ENCODE data around the gene GRIK1.

Gene GRIK1

GRCh38 chr21:29827647-29828046 is 112.1 kb downstream of the GRIK1 start:
- DNase-seq (ENCODE audit: low read depth), result no peak

DNA sequence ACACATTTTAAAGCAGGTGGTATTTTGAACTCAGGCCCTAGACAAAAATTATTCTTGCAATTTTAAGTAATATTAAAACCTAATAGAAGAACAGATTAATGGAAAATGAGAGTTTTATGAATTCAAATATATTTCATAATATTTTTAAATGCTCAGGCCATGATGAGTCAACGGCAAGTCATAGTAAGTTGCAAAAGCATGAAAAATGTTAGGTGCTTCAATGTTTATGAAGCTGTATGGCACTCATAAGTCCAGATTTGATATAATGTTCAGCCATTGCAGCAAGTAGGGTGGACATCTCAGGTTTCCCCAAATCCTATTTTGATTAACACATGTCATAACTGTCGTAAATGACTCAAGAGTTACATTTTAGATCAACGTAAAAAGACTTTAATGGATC is 112.6 kb downstream of the GRIK1 start:
- no peak for DNase-seq (ENCODE audit: low read depth)

GRCh38 chr21:29826386-29826785 is 113.4 kb downstream of the GRIK1 start:
- no peak for DNase-seq (ENCODE audit: low read depth)

GRCh38 chr21:29825936-29826335 is 113.9 kb downstream of the GRIK1 start:
- no peak for DNase-seq (ENCODE audit: low read depth)

GRCh38 chr21:29825345-29825744 is 114.5 kb downstream of the GRIK1 start:
- DNase-seq (ENCODE audit: low read depth), result no peak

DNA sequence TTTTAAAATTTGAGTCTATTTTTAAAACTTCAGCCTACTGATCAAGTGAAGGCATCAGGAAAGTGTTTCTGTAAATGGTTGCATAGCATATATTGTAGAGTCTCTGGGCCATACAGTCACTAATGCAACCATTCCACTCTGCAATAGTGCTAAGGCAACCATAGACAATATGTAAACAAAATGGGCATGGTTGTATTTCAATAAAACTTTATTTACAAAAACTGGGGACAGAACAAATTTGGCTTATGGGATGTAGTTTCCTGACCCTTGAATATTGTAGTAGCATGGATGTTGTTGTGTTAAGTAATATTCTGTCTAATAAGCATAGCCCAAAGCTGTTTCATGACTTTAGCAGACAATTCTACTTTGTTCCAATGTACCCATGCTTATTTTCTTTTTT is 117.7 kb downstream of the GRIK1 start:
- DNase-seq (ENCODE audit: low read depth), result no peak

- no peak for DNase-seq (ENCODE audit: low read depth)
These were observed 118.6 kb downstream of the GRIK1 start for GRCh38 chr21:29821230-29821629.

DNA sequence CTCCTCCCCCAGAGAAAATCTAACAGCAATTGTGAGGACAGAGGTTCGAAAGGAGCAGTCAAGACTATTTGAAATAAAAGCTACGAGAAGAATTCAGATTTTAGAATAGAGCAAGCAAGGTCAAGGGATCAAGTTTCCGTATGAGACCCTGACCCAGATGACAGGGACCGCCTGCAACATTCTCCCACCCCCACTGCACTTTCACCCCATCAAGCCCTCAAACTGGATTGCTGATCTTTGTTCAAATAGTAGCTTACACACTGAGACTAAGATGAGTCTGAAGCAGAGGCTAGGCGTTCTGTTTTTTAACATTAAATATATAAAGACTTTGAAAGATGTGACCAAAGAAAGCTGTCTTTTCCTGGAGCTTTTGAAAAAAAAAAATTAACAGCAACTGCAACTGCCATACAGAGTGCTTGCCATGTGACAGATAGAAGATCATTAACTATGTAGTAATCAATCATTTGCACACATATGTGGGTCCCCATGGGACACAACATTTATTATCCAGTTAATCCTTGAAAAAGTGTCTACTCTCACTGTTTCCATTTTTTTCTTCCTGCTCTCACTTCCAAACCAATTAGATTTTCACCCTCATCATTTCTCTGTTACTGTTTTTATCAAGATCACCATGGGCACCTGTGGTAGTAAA is 120.0 kb downstream of the GRIK1 start:
- DNase-seq (ENCODE audit: low read depth), result no peak

DNA sequence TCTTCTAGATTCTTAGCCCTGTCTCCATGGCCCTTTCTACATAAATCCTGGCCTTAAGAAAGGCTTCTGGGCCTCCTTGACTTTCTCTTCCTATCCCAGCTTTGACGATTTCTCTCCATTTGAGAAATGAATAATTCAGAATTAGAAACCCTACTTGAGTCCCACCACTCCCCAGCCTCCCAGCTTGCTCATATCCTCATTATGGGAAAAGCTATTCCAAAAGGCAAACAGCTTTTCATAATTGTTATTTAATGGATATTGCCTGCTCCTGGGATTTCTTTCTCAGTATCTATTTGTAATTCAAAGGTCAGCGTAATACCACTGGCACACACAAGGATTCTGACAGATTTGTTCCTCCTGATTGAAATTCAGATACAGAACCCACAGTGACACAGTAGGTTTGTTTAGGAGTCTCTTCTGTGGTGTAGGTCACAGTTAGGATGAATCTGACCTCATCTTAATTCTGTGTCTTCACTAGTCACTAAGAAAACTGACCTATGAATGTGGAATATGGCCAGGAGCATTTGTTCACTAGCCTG is 121.3 kb downstream of the GRIK1 start:
- no peak for DNase-seq (ENCODE audit: low read depth)

- no peak for DNase-seq (ENCODE audit: low read depth)
These were observed 122.3 kb downstream of the GRIK1 start for GRCh38 chr21:29817450-29817849.

DNA sequence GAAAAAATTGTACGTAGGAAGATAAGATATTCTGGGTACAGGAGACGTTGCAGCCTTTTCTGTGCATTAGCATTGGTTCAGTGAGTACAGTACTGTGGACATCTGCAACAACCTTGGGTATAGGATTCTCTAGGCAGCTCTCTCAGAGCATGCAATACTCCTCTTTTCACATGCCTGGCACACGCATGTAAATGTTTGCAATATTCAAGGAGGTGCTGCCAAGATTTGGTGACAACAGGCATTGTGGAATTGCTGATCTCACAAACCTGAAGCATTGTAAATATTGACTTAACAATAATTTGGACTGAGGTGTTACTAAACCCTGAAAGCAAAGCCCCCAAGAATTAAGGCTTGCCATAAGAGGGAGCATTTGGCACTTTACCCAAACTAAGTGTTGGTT is 126.8 kb downstream of the GRIK1 start:
- DNase-seq (ENCODE audit: low read depth), result no peak

DNA sequence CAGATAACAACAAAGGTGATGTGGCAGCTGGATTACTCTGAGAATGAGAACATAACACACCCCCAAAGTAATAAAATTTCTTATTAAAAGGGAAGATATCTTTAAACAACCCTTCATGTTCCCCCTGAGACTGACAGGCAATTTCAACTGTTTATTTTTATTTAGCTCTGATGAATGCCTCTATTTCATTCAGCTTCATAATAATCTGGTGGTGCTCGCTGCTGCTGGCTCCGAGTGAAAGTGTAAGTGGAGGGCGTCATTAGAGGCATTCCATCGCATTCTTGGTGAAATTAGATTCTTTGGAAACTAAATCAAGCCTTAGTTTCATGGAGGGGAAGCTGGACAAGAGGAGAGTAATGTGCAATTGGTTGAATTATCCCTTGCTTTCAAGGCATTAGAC is 128.9 kb downstream of the GRIK1 start:
- DNase-seq (ENCODE audit: low read depth), result no peak

GRCh38 chr21:29808153-29808552 is 131.6 kb downstream of the GRIK1 start:
- DNase-seq (ENCODE audit: low read depth), result no peak

- no peak for DNase-seq (ENCODE audit: low read depth)
These were observed 134.7 kb downstream of the GRIK1 start for GRCh38 chr21:29805105-29805504.

GRCh38 chr21:29803191-29803590 is 136.6 kb downstream of the GRIK1 start:
- no peak for DNase-seq (ENCODE audit: low read depth)

DNA sequence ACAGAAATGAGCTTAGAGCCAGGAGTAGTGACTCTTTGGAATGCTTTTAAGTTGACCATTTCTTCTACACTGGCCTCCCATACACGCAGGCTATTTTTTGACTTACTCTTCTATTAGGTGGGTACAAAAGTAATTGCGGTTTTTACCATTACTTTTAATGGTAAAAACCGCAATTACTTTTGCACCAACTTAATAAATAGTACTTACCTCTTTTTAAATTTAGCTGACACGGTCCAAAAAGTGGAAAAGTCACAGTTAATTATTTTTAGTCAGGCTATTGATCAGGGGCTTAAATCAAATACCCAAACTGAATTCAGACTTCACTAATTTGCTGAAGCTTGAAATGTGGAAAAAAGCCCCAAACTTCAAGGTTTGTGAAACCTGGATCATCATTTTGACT is 138.7 kb downstream of the GRIK1 start:
- no peak for DNase-seq (ENCODE audit: low read depth)

DNA sequence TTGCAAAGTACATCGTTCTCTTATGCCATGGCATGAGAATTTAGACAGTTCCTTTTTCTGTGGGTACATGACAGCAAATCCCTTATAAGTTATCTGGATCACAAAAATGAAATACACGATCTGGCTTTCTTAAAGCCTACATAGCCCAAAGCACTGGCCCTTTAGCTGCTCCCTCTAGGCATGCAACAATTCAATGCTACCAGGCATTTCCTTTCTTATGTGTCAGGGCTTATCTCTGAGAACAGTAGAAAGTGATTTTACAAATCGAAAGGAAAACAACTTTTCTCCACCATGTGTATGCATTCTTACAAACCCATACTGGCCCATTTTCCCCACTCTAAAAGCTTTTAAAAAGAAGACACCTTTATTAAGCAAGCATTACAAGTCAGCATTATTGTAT is 139.7 kb downstream of the GRIK1 start:
- no peak for DNase-seq (ENCODE audit: low read depth)

DNA sequence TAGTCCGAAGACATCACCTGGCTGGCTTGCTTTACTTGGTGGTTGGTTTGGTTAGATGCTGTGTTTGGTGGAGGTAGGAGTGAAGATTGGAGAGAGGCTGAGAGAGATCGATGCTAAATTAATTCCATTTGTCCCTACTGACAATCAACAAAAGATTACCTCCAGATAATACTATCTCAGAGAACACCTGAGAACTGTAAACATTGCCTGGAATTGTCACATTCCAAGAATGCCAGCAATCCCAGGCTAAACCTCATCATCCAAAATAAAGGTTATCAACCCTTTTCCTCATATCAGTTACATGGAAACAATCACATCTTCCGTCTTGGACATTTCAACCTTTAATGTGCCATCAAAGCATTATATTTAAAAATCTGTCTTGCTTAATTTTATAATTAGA is 141.0 kb downstream of the GRIK1 start:
- DNase-seq (ENCODE audit: low read depth), result no peak

GRCh38 chr21:29797155-29797554 is 142.6 kb downstream of the GRIK1 start:
- no peak for DNase-seq (ENCODE audit: low read depth)

DNA sequence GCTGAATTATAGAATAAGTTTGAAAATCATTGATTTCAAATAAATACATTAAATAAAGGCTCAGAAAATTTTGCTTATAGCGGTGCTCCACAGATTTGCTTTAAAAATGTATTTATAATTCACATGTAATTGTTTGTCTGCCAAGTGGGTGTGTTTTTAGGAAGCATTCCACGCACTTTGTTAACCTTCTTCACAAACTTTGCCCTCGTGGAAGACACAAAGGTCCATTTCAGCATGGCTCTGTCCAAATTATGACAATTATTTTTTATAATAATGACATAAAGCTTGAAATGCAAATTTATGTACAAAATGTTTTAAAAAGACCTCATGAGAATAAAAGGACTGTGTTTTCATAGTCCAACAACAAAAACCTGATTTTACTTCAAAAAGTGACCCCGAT is 146.1 kb downstream of the GRIK1 start:
- no peak for DNase-seq (ENCODE audit: low read depth)

- no peak for DNase-seq (ENCODE audit: low read depth)
These were observed 150.4 kb downstream of the GRIK1 start for GRCh38 chr21:29789393-29789792.

GRCh38 chr21:29788752-29789151 is 151.0 kb downstream of the GRIK1 start:
- DNase-seq (ENCODE audit: low read depth), result no peak

DNA sequence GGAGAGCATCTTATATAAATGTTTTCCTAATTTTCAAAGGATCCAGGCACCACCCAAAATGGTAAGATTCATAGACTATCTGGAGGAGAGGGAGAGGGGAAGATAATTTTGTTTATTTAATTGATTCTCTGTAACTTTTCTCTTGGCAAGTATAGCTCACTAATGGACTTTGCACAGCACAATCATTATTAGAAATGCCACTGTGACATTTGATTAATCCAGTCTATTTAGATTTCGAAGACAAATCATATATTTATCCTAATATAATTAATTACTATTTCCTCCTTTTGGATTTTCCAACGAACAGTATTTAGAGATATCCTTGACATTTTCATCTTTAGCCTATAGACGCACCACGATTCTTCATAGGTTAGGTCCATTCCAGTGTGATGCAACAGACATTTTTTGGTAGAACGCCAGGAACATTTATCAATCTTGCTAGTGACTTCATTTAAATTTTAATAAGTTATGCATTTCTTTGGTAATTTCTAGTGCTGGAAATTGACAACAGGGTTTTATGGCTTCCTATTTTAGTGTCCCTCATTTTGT is 152.4 kb downstream of the GRIK1 start:
- no peak for DNase-seq (ENCODE audit: low read depth)

All from CMK (cell line).